GM11168 (cell line): ENCODE data around the gene SYNM.
"Not testable (repeated sequence)": the region's sequence is repeated elsewhere in the genome, so short reads cannot be mapped to it uniquely, and the experiment has no call there.

Experiments used
- in situ Hi-C: fragments of 300-500 bp; cut with MboI; formaldehyde crosslinking; loops from one replicate; pipeline ENCODE4 v1.12.0; 2022; ENCODE audit warnings: low sequenced_read_pairs; ENCODE audit not compliant: unreplicated experiment

The SYNM gene, protein sequence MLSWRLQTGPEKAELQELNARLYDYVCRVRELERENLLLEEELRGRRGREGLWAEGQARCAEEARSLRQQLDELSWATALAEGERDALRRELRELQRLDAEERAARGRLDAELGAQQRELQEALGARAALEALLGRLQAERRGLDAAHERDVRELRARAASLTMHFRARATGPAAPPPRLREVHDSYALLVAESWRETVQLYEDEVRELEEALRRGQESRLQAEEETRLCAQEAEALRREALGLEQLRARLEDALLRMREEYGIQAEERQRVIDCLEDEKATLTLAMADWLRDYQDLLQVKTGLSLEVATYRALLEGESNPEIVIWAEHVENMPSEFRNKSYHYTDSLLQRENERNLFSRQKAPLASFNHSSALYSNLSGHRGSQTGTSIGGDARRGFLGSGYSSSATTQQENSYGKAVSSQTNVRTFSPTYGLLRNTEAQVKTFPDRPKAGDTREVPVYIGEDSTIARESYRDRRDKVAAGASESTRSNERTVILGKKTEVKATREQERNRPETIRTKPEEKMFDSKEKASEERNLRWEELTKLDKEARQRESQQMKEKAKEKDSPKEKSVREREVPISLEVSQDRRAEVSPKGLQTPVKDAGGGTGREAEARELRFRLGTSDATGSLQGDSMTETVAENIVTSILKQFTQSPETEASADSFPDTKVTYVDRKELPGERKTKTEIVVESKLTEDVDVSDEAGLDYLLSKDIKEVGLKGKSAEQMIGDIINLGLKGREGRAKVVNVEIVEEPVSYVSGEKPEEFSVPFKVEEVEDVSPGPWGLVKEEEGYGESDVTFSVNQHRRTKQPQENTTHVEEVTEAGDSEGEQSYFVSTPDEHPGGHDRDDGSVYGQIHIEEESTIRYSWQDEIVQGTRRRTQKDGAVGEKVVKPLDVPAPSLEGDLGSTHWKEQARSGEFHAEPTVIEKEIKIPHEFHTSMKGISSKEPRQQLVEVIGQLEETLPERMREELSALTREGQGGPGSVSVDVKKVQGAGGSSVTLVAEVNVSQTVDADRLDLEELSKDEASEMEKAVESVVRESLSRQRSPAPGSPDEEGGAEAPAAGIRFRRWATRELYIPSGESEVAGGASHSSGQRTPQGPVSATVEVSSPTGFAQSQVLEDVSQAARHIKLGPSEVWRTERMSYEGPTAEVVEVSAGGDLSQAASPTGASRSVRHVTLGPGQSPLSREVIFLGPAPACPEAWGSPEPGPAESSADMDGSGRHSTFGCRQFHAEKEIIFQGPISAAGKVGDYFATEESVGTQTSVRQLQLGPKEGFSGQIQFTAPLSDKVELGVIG (N-terminal part only)

DNA sequence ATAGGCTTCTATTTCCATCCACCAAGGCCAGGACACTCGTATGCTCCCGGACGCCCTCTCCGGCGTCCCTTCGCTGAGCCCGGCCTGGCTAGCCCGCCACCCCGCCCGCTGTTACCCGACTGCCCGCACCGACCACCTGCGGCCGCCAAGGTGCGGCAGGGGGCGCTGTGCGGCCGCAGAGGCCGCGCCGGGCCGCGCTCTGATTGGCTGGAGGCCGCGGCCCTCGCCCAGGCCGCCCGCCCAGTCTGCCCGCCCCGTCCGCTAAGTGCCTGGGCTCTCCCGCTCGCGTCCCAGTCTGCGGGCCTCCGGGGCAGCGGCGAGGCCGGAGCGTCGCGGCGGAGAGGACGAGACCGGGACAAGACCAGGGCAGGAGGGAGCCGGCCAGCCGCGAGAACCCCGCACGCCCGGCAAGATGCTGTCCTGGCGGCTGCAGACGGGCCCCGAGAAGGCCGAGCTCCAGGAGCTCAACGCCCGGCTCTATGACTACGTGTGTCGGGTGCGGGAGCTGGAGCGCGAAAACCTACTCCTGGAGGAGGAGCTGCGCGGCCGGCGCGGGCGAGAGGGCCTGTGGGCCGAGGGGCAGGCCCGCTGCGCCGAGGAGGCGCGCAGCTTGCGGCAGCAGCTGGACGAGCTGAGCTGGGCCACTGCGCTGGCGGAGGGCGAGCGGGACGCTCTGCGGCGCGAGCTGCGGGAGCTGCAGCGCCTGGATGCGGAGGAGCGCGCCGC lies at the start of gene SYNM:
Gene SYNM, plus strand, starts transcription at position 293 of the 726 bp plus-strand sequence. Its CDS starts 120 bp downstream, at position 413.
- in situ Hi-C loops: loop anchor here (5.0 to 25.0 kb wide), 2 partner anchors 107 to 632 kb away; partner anchors contain the start of gene LYSMD4

DNA sequence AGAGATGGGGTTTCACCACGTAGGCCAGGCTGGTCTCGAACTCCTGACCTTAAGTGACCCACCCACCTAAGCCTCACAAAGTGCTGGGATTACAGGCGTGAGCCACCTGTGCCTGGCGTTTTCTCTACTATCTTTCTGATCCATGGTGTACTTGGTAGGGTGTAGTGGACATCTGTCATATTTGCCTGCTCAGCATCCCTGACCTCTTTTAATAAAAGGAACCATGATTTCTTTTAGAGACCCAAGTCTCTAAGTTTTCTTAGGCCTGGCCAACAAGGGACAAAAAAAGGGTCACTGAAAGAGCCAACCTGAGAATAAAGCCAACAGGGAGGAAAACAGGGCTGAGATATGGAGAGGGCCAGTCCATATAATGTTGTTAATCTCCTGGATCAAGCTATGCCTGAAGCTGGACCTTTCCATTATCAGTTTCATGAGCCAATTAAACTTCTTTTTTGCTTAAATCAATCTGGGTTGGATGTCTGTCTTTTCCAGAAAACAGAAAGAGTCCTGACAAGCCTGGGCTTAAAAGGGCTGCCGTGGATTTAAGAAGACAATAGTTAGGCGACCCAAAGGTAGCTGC lies 49.2 kb upstream of the SYNM start:
- in situ Hi-C loops: loop anchor here (25.0 kb wide), 1 partner anchor 543 kb away; no protein-coding TSS in a partner anchor

DNA sequence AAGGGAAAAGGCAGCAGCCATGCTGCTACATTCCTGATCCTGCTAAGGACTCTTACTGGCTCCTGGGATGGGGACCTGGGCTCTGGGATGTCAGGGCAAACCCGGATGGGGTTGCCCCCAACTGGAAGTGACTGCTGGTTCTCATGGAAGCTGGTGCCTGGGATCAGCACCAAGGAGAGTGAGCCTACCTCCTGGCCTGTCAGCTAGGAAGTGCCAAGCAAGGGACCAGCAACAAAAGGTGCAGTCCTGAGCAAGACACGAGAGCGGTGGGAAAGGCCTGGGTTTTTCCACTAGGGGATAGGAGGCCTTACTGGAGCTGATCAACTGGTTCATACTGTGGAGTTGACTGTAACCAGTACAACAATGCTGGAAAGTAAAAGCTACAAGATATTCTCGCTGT lies 47.9 kb upstream of the SYNM start:
- in situ Hi-C loops: loop anchor here (25.0 kb wide), 1 partner anchor 545 kb away; no protein-coding TSS in a partner anchor

DNA sequence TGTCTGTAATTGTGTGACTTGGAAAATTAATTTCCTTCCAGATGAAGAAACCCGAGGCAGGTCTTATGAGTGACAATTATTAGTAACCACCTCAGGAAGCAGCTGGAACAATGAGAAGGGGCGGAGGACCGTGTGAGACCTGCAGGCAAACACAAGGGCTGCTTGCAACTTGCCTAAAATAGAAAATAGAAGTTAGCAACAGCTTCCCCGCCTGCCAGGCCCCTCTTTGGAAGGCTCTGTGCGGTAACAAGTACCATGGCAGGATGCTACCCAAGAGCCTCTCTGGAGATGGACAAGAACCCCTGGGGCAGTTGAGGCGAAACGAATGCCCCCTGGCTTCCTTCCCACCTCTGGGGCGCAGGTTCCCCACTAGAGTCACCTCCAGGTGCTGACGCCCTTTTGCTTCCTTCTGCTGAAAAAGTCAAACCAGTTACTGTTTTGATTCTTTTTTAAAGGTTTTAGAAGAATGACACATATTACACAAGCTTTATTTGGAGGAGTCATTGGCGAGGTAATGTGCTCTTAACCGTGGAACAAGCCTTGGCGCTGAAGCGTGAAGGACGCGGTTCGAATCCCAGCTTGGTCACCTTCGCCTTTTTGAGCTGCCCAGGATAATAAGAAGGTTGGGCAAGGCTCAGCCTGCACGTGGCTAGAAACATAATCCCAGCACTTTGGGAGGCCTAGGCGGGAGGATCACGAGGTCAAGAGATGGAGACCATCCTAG lies 47.0 kb upstream of the SYNM start:
- in situ Hi-C loops: loop anchor here (25.0 kb wide), 1 partner anchor 546 kb away; no protein-coding TSS in a partner anchor

DNA sequence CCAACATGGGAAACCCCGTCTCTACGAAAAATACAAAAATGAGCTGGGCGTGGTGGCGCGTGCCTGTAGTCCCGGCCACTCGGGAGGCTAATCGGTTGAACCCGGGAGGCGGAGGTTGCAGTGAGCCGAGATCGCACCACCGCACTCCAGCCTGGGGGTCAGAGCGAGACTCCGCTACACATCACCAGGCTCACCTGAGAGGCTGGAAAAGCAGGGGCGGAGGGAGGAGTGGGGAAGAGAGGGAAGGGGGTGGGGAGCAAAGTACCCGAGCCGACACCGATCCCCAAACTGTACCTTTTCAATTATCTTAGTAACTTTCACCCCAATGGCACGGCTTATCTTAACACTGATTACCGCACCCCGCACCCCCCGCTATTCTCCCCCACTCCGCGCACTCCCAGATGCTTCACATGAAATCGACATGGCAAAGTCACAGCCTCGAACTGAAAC lies 46.4 kb upstream of the SYNM start:
- in situ Hi-C loops: loop anchor here (25.0 kb wide), 1 partner anchor 546 kb away; no protein-coding TSS in a partner anchor

DNA sequence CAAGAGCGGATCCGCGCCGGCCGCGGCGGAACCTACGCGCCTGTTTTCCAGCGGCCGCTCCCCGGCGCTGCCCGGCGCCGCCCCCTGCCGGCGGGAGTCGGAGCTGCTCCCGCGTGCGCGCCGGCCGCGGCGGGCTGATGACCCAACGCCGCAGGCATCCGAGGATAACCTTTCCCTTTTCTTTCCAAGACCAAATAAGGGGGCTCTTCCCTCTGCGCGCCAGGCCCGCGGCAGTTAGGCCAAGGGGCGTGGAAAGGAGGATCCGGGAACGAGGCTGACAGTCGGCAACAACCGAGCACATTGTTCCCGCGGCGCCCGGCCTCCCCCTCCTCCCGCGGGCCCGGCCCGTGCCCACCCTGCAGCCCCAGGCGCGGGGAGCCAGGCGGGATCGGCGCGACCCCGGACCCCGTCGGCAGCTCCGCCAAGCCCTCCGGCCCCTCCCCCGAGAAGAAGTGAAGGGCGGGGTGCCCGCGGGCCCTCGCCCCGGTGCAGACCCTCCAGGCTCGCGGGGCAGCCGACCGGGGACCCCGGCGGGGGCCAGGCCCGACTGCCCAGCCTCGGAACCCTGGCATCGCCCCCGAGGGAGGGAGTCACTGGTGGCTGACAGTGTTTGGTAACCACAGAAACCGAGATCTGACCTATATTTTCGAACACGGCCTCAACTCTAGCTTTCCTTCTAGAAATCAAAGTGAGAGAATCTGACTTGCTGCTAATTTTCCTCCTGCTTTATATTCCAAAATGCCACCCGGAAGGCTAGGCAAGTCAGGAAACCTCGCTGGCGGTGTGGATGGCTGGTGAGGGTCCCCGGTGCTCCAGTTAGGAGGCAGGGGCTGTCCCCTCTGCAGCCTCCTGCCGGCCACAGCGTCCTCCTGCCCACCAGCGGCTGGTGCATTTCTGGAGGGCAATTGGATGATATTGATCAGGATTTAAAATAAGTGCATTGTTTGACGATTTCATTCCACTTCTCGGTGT lies 45.6 kb upstream of the SYNM start:
- in situ Hi-C loops: loop anchor here (25.0 kb wide), 1 partner anchor 547 kb away; no protein-coding TSS in a partner anchor

DNA sequence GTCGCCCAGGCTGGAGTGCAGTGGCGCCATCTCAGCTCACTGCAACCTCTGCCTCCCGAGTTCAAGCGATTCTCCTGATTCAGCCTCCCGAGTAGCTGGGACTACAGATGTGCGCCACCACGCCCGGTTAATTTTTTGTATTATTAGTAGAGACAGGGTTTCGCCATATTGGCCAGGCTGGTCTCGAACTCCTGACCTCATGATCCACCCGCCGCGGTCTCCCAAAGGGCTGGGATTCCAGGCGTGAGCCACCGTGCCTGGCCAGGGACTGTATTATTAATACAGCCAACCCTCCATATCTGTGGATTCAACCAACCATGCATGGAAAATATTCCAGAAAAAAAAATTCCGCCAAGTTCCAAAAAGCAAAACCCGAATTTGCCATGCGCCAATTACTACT lies 44.7 kb upstream of the SYNM start:
- in situ Hi-C loops: loop anchor here (10.0 to 25.0 kb wide), 2 partner anchors 275 to 548 kb away; no protein-coding TSS in a partner anchor

DNA sequence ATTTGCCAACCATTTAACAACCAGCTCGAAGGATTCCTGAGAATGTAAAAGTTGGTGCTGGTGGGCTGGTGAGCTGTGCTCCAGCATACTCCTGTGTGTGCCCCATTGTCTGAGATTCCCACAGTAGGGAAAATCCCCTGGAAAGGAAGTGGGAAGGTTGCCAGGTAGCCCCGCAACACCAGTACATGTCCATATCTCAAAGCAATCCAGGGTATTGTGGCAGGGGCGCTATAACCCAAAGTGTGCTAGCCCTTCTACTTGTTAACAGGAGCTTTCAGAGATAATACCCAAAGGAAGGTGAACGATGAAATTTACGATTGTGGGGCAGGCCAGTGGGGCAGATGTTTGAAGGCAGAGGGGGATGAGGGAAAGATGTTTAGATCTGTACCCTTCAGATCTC lies 42.7 kb upstream of the SYNM start:
- in situ Hi-C loops: loop anchor here (10.0 to 25.0 kb wide), 2 partner anchors 277 to 550 kb away; no protein-coding TSS in a partner anchor

DNA sequence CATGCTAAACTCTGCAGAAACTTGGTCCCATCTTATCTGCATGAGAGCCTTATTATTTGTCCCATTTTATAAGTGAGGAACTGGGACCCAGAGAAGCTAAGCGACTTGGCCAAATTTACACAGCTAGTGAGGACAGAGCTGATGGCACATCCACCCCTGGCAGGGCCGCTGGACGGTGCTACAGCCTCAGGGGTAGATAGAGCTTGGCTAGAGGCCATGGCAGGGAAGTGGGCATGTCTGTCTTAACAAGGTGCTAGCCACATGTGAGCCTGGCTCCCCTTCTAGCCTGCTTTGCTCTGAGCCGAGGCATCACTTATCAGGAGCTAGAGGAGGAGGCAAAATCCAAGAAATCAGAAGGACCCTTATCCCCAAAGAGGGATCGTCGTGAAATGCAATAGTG lies 36.7 kb upstream of the SYNM start:
- in situ Hi-C loops: loop anchor here (10.0 to 25.0 kb wide), 2 partner anchors 283 to 556 kb away; no protein-coding TSS in a partner anchor

DNA sequence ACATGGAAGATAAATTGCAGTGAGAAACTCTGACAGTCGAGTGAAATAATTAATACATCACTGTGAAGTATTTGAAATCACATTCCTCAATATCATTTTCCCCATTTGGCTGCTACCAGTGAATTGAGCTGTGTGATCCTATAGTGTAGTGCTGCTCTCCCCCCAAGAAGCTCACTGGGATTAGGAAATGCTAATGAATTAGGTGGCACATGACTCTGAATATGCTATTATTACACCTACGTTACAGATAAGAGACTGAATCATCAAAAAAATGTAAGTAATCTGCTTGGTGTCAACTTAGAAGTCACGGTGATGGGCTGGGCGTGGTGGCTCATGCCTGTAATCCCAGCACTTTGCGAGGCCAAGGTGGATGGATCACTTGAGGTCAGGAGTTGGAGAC lies 34.7 kb upstream of the SYNM start:
- in situ Hi-C loops: loop anchor here (25.0 kb wide), 1 partner anchor 558 kb away; no protein-coding TSS in a partner anchor

DNA sequence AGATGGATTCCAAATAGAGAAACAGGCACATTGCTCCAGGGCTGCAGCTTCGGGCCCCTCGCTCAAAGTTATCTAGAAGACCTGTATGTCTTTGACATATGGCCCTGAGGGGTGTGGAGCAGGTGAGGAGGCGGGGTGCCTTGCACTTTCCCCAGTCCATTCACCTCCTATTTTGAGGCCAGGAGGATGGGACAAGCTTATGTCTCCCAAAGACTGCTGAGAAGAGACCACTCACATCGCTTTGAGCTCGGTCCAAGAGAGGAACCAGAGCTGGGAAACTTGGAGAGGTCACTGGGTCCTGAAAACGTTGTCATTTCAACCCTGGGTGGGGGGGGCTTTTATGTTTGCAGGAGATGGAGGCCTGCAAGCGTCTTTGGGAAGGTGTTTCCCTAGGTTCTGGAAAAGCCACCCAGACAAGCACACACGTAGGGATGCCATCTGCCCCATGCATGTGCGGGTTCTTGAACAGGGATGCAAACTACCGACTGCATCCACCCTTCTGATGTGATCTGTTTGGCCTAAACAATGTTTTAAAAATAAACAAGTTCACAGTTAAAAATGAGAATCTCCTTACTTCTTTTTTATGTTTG lies 33.7 kb upstream of the SYNM start:
- in situ Hi-C loops: loop anchor here (25.0 kb wide), 1 partner anchor 559 kb away; no protein-coding TSS in a partner anchor

DNA sequence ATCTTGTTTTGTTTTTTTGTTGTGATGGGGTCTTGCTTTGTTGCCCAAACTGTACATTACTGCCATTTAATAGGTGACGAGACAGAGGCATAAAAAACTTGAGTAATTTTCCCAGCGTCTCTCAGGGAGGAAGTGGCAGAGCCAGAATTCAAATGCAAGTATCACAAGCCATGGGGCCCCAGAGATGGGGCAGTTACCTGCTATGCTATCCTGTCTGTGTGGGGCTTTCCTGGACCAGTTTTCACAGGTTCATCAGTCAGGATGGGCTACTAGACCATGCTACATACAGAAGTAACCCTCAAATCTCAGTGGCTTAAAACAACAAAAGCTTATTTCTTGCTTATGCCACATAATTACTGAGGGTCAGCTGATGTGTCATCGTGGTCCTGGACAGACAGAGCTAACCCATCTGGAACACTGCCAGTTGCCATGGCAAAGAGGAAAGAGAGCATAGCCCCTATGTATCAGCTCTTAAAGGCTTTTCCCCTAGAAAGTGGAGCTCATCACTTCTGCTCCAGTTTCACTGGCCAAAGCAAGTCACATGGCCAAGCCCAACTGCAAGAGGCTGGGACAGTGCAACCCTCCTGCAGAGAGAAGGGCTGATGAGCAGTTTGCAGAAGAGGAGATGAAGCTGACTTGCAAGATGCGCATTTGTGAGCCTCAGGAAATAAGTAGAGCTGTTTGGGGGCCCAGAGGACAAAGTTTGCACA lies 31.7 kb upstream of the SYNM start:
- in situ Hi-C loops: loop anchor here (25.0 kb wide), 1 partner anchor 561 kb away; no protein-coding TSS in a partner anchor

DNA sequence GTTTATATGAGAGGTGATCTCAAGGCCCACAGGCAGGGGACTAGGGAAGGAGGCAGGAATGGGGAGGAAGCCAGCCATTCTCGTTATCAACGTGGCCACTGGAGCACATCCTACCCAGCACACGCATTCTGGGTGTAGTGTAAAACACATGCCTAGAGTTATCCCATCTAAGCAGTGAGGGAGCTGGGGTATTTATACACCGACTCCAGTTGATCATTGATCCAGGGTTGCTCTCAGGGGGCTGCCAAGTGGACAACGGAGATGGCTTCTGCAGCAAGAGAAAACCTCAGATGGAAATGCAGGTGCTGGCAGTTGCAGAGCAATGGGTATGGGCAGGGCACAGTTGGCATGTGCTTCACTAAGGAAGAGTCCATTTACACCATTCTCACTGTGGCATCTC lies 30.4 kb upstream of the SYNM start:
- in situ Hi-C loops: loop anchor here (25.0 kb wide), 1 partner anchor 562 kb away; no protein-coding TSS in a partner anchor

DNA sequence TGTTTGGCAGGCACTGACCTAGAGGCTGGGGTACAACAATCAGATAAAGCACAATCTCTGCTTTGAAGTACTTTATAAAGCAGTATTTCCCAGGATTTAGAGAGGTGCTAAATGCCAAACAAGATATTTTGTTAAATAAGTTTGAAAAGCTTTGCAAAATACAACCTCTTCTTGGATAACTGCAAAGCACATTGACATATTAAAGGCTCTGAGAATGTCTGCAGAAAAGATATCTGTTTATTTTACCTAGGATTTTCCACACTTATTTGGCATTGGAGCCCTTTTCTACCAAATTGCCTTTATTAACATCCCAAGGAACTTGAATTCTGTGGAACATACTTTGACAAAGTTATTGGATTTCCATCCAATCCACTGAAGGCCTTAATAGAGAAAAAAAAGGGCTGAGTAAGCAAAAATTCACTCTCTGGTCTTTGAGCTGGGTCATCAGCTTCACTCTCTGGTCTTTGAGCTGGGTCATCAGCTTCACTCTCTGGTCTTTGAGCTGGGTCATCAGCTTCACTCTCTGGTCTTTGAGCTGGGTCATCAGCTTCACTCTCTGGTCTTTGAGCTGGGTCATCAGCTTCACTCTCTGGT lies 29.7 kb upstream of the SYNM start:
- in situ Hi-C loops: not testable (repeated sequence)

DNA sequence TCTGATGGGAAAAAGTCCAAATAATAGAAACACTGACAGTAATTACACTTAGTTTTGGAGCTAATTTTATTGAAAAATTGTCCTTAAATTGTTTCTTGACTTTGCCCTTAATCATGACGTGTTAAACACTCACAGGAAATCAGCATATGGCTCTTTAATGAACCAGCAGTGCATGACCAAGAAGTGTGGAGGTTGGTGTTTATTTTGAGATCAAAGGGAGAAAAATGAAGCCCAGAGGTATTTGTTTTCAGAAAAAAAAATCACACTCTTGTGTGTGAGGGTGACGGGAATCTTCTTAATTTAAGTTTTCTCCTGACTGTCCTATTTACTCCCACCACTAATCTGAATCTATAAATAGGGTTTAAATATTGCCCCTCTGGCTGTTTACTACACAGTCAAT lies 28.8 kb upstream of the SYNM start:
- in situ Hi-C loops: no loop called here
